HG03442 (cell line): ENCODE data around the gene UBR2.

Experiments used
- ATAC-seq: cut with Tn5 transposase; IDR thresholded peaks from one replicate; pipeline ENCODE4 v1.9.1; 2021; ENCODE audit warnings: mild to moderate bottlenecking, moderate library complexity; ENCODE audit not compliant: unreplicated experiment

UBR2 gene

DNA sequence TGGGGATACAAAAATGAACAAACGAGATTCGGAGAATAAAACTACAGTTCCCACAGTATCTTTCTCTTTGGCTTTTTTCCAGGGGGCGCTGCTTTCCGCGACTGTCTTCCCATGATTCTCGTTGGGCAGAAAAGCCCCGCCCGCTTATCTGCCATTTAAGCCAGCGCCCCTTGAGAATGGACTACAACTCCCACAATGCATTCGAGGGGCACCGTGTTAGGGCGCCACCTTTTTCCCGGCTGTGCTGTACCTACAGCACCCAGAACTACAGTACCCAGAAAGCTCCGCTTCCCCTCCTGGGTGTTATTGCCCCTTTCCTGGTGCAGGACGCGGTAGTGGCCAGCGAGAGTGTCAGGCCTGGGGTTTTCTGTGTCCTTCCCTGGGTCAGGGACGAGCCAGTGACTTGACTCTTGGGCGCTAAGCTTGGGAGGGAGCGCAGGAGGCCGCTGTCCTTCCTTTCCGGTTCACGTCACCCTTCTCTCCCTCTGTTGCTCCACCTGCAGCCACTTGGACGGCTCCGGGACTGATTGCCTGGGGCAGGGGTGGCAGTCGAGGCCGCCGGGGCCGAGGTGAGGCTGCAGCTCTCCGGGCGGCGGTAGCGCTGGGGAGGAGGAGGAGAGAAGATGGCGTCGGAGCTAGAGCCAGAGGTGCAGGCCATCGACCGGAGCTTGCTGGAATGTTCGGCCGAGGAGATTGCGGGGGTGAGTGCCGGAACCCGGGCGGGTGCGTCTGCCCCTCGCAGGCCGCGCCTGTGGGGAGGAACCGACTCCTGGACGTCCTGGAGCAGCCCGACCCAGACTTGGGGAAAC lies at the start of gene UBR2:
TSS of gene UBR2 (plus strand) at position 333 of the 809 bp plus-strand sequence. CDS start at position 624, 291 bp downstream.
- peak; percentile 95 for ATAC-seq

DNA sequence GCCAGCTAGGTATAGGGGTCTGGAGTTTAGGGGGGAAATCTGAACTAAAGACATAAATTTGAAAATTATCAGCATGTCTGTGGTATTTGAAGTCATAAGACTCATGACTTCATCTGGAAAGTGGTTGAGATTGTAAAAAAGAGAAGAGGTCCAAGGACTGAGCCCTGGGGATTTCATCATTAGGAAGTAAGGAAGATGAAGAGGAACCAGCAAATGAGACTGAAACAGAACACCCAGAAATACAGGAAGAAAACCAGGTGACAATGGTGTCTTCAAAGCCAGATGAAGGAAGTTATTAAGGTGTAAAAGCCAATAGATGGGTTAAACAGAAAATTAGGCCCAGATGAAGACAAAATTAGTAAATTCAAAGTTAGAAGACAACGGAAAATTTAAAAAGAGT lies 49.1 kb upstream of the UBR2 start:
- no peak for ATAC-seq

DNA sequence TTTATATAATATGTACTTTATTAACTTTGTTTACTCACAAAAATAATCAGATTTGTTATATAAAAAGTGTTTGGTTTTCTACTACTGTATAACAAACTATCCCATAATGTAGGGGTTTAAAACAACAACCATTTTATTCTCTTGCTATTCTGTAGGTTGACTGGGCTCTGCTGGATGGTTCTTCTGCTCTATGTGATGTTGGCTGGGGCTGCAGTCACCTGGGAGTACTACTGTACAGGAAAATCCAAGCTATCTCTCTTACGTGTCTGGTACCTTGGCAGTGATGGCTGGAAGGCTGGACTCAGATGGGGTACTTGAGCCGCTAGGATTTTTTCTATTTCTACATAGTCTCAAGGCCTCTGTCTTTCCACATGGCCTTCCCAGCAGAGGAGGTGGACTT lies 44.0 kb upstream of the UBR2 start:
- ATAC-seq, result no peak

DNA sequence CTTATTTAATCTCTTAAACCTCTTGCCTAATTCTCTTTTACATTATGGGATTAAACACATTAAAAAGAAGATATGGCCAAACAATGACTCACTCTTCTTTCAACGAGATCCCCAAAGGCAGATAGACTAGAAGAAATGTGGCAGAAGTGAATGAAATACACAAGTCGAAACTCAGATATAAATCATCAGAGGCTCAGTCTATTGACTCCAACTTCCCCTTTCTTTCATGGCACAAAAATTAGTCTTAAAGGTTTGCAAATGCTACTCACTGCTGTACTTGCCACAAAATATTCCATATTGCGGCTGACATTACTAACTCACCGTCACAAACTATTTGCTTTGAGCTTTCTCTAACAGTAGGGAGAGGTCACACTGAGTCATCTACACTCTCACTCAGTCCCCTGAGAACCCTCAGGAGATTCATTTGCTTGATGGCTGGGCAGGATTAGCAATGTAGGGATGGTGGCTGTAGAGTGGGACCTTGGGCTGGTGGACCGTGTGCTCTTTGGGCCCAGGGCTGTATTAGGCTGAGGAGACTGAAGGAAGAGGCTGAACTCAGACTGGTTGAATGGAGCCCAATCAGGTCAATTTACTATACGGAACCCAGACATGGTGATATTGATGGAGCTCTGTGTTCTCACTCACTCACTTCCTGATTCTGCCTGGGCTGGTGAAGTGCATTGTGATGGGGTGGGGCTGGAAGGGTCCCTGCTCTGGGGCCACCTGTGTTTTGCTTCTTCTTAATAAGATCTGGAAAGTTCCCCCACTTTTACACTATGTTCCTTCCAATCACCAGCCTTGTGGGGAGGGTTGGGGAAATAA lies 42.8 kb upstream of the UBR2 start:
- peak; percentile 79 for ATAC-seq

DNA sequence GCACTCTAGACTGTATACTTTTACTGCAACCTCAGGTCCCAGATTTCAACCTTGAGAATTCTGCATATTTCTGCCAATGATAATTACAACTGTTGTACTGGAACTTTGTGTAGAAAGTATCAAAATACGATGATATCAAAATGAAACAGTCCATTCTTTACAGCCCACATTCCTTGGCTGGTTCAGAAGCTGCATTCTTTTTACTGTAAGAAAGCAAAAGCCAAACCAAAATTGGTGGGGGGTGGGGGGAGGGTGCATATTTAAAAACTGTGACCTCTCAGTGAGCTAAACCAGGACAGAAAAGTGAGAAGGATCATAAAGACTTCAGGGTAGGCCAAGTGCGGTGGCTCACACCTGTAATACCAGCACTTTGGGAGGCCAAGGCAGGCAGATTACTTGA lies 41.8 kb upstream of the UBR2 start:
- ATAC-seq, result no peak

DNA sequence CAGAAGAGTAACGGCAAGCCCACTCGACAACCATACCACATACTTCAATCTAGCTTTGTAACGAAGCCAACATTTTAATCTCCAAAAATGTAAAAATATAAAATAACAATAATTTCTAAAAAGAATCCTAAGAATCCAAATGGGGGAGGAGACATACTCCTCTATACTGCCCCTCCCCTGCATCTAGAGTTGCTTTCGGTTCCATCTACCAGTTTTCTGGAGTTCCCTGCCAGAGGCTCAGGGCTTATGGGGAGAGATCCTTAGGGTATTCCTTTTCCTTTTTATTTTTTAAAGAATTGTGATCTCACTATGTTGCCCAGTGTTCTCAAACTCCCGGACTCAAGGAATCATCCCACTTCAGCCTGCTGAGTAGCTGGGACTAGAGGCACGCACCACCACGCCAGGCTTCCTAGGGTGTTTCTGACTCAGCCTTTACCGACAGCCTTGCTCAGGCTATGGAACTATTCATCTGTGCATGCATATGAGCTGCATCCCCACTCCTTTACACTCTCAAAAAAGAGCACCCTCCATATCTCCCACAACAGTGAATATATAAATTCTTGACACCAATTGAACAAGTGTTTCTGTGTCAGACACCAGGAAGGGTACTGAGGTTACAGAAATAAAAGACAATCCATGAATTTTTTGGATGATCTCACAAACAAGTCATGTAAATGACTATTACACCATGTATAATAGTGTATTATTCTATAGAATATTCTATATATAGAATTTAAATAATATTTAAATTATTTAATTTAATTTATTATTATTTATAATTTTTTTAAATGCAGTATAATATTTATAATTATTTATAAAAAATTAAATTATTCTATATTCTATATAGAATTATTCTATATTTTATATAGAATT lies 40.7 kb upstream of the UBR2 start:
- no peak for ATAC-seq

DNA sequence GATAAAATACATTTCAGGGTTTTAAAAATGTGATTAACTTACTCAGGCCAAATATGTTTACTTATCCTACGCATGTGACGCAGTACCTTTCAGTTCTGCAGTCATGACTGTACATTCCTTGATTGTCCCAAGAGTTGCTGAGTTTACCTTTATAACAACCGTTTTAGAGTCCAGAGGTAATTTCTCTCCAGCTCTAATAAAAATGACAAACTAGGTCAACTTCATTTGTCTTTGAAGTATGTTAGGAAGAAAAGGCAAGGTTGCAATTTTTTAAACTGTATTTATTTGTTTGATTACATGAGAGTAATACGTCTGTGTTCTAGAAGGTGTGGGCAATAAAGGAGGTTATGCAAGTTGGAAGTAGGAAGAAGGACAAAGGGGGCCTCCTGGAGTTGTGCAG lies 38.6 kb upstream of the UBR2 start:
- no peak for ATAC-seq

DNA sequence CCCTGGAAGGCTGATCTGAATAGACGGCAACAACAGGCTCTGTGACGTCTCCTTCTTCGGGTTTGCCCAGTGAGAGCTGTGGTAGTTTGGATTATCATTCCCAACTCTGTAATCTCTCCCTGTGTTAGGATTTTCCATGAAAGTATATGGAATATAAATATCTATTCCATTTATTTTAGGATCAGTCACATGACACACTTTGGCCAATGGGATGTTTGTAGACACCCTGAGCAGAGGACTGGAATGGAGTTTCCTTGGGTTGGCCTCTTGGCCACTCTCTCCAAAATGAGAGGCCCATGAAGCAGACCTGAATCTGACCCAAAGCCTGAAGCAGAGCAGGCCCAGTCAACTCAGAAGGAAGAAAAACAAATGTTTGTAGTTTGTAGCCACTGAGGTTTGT lies 37.2 kb upstream of the UBR2 start:
- no peak for ATAC-seq

DNA sequence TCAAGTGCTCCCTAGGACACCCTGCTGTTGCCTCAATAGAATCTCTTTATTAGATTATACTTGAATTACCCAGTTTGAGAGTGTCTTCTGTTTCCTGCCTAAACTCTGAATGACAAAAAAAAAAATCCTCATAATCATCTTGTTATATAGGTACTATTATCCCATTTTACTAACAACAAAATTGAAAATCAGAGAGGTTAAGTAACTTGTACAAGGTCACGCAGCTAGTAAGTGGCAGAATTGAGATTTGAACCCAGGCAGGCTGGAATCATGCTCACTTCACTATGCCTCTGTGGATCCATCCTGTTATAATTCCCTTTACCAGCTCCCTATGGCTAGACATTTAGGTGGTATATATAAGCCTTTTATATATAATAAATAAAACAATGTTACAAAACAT lies 36.6 kb upstream of the UBR2 start:
- ATAC-seq, result no peak

DNA sequence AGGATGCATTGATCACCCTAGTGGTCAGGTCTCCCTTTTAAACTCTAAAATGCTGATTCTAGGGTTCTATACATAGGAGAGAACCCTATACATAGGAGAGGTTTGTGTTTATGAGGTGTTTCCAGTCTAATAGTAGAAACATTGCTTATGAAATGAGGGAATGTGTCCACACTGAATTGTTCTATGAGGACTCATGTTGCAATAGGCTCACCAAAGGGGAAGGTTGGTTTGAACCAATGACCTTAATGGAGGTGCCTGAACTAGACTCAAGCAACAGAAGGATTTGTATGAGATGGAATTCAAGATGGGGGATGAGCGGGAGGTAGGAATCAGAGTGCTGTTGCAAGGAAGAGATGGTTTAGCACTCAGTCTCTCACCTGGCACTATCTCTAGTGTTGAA lies 33.5 kb upstream of the UBR2 start:
- ATAC-seq, result no peak

DNA sequence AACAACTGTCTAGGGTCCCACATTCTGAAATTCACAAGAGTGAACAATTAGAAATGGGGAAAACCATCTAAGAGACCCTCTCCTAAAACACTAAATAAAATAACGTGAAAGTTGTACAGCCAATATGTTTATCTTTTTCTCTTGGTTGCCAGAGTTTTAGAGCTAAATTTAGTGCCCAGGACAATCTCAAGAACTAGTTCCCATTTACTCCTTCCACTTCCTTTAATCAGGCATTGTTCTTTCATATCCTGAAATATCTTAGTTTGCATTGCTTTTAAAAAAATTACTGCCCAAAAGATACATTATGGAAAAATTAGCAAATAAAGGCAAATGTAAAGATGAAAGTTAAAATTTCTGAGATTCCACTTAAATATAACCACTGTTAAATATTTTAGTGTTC lies 33.1 kb upstream of the UBR2 start:
- no peak for ATAC-seq

DNA sequence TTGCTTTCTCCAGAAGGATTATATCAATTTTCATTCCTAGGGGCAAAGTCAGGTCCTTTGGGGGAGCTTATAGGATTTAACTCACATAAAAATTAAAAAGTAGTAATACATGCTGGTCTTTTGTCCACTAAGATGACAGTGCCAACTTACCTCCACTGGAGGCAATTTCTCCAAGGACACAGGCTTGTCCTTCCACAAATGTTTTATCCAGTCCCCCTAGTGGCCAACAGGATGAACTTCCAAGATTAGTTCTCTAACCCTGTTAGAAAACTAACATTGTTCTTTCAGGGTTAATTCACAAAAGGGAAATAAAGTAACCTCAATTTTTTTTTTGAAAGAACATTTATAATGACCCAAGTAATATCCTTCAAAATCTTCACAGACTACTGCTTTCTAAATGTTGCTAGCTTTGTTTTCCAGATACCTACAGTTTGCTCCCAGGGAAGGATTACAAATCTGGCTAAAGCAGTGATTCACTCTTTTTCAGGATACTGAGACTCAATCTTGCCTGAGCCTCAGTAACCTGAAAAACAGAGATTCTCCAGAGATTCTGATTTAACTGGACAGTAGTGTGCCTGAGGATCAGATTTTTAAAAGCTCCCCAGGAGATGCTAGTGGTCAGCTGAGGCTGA lies 31.7 kb upstream of the UBR2 start:
- no peak for ATAC-seq

DNA sequence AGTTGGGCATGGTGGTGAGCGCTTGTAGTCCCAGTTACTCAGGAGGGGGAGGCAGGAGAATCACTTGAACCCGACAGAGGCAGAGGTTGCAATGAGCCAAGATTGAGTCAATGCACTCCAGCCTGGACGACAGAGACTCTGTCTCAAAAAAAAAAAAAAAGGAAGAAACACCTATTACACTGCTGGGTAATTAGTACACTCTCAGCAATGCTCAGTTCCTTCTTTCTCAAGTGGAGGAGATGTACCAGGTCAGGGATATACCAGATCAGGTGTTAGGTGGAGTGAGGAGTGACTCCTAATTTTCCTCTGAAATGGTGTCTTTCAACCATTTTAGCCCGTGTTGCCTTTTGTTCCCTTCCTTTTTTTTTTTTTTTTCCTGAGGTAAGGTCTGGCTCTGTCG lies 30.0 kb upstream of the UBR2 start:
- ATAC-seq, result no peak

DNA sequence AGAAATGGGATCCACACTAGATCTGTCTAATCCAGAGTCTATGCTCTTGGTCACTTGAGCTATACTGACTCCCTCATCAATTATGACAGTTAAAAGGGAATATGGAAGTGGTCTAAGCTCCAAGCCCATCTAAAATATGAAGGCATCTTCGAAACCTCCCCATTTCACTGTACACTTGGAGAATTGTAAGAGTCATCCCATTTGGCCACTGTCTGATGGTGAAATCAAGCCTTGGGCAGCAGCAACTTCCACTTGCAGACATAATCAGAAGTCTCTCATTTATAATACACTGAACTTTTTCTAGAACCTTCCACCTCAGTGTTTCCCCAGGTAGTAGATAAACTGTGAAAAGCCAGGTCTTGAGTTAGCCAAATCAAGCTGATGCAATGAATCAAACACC lies 26.3 kb upstream of the UBR2 start:
- ATAC-seq, result no peak

DNA sequence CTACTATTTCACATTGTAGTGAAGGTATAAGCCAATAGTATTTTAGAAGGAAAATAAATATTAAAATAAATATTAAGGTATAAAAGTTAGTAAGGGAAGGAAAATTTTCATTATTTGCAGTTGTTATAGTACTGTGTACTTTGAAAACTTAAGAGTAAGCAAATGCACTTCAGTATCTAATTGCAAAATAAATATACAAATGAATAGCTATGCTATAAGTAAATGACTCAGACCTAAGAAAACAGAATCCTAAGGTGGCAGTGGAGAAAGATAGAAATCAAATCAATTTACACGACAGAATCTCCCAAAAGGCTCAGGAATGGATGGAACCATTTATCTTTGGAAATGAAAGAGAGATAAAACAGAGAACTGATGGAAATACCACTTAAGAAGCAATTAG lies 24.7 kb upstream of the UBR2 start:
- ATAC-seq, result no peak

DNA sequence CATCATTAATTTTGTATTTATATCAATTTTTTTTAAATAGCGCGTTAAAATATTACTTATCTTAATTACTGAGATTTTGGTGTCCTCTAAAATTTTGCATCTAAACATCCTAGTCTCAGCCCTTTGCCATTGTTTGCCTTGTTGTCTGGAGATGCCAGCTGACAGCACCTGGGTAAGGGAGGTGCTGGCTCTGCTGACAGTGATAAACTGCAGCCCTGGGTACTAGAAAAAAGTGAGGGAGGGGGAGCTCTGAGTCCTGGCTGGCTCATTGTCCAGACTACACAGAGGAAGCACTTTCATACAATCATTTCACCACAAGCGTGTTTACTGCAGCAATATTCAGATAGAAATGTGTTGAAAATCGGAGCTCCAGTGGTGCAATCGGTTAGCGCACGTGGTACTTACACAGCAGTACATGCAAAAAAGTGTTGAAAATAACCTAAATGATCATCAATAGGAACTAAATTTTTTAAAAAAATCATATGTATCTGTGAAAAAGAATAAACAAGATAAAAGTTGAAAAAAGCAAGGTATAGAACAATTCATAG lies 18.5 kb upstream of the UBR2 start:
- no peak for ATAC-seq

DNA sequence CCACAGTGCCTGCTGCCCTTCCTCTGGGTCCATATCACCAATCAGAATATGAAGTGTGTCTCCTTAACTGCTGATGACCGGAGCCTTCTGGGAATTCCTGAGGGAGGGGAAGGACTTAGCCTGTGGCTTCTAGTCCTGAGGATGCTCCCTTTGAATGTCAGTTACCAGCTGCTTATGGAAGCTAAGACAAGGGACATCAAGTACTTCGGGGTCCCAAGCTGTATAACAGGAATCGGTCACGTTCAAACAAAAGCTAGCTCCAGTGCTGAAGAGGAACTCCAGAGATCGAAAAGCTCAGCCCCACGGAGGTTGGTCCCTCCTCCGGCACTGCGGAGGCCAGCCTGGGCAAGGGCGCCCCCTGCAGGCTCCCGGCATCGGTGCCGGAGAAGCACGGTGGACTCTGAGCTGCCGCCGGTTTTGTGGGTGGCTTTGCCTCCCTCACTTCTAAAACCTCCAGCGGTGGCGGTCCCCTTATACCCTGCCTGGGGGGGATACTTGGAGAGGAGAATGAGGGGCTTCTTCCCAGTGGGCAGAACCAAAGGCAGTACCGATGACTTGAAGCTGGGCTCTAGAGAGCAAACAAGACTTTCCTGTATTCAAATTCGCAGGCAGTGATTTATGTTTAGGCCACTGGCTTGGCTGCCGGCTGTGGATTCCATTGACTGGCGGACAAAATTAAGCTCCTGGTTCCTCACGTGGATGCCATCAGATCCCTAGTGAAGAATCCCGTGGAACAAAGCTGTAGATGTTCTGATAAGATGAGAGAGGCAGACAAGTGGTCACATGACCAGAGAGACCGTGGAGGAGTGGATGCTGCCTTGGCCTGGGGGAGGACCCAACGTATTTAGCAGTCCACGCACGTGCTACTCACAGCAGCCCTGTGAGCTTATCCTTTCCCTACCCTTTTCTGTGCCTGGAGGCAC lies 16.2 kb upstream of the UBR2 start:
- ATAC-seq, result peak; percentile 90

DNA sequence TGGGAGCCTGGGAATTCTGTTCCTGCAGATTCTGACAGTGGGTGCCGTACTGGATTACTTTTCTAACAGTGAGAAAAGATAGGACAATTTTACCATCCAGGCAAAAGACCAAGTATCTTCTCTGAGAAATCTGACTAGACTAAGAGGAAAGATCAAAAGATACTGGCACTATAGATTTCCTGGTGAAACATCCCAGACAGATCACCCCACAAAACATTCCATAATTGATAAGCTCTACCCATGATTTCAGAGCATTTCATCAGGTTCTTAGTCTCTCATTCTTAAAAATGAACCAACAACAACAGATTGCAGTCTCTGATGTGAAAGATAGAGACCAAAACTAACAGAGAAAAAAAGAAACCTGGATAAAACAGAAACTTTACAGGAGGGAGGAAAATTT lies 13.6 kb upstream of the UBR2 start:
- ATAC-seq, result no peak

DNA sequence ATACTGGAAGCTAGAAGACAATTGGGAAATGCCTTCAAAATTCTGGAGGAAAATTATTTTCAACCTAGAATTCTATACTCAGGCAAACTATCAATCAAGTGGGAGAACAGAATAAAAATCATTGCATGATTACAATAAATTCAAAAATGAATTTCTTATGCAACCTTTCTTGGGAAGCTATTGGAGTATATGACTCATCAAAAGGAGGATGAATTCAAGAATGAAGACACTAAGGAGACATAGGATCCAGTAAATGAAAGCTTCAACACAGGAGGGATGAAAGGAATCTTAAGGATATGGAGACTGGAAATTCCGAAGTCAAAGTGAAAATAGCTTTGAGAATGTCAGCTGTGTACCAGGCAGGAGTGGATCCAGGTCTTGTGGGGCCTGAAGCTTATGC lies 12.6 kb upstream of the UBR2 start:
- ATAC-seq, result no peak

DNA sequence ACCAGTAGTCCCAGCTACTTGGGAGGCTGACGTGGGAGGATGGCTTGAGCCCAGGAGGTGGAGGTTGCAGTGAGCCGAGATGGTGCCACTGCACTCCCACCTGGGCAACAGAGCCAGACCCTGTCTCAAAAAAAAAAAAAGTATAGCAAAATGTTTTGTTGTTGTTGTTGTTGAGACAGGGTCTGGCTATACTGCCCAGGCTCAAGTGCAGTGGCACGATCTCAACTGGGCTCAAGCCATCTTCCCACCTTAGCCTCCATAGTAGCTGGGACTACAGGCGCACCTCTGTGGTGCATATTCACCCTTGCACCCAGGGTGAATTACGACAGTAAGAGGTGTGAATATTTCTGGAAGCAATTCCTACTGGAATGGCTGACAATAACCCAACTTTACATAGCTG lies 11.4 kb upstream of the UBR2 start:
- no peak for ATAC-seq
